ENCODE results near the gene INSL3. TPM values are rescaled to one million over a fixed set of nuclear protein-coding genes. Genes with fewer than 3 reads are reported as not detected.

INSL3 gene
- total RNA-seq, 1 donor from 2014 or later, result not detected

DNA sequence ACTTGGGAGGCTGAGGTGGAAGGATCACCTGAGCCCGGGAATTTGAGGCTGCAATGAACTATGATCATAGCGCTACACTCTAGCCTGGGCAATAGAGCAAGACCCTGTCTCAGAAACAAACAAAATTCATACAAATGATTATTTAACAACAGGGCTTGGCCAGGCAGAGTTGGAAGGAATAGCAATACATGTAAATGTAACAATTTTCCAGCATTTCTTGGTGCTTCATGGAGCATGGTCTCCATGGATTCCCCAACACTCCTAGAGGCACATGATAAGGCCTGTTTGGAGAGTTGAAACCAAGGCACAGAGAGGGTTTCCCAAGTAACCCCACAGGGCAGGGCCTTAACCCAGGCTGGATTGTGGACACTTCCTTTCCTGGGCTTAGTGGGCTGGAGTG lies 10.2 kb downstream of the INSL3 start:
- Histone ChIP-seq H3K27ac (ENCODE audit: low read depth, low read length) (no peak overlapping the region), H3K9me3 (ENCODE audit: insufficient read depth, low read depth, low read length) (no peaks in the 10 kb centered on the region), H3K4me1 (ENCODE audit: insufficient read depth, low read length) (no peaks in the 10 kb centered on the region)

DNA sequence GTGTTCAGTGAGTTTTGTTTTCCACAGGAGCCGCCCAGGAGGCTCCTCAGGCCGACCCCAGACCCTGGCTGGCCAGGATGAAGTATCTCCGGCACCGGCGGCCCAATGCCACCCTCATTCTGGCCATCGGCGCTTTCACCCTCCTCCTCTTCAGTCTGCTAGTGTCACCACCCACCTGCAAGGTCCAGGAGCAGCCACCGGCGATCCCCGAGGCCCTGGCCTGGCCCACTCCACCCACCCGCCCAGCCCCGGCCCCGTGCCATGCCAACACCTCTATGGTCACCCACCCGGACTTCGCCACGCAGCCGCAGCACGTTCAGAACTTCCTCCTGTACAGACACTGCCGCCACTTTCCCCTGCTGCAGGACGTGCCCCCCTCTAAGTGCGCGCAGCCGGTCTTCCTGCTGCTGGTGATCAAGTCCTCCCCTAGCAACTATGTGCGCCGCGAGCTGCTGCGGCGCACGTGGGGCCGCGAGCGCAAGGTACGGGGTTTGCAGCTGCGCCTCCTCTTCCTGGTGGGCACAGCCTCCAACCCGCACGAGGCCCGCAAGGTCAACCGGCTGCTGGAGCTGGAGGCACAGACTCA lies 13.5 kb downstream of the INSL3 start:
- no peak for FAIRE-seq
- no peaks in the 10 kb centered on the region for H3K4me1 ChIP-seq (ENCODE audit: insufficient read depth, low read length)
- H3K9me3 ChIP-seq (ENCODE audit: insufficient read depth, low read depth, low read length), result no peaks in the 10 kb centered on the region
- H3K79me2 ChIP-seq (ENCODE audit: insufficient read depth, low read length), result no peaks in the 10 kb centered on the region
- H3K36me3 ChIP-seq (ENCODE audit: insufficient read depth, low read length), result no peaks in the 10 kb centered on the region
- H3K27ac Mint-ChIP-seq (ENCODE audit: unreplicated experiment), result no peak overlapping the region
- no peak overlapping the region for H2AFZ ChIP-seq (ENCODE audit: low read depth, low read length)
- no peaks in the 10 kb centered on the region for H3K27me3 ChIP-seq (ENCODE audit: insufficient read depth, low read length)
- H3K4me1 Mint-ChIP-seq (ENCODE audit: low read depth, unreplicated experiment), result no peaks in the 10 kb centered on the region
- DNase-seq (ENCODE audit: low read depth), result no peak
- TF ChIP-seq EZH2 (IDR thresholded peaks at IDR 0.05; ENCODE audit: insufficient read depth, low read length), result no peak
- TF ChIP-seq, protein P1, sequence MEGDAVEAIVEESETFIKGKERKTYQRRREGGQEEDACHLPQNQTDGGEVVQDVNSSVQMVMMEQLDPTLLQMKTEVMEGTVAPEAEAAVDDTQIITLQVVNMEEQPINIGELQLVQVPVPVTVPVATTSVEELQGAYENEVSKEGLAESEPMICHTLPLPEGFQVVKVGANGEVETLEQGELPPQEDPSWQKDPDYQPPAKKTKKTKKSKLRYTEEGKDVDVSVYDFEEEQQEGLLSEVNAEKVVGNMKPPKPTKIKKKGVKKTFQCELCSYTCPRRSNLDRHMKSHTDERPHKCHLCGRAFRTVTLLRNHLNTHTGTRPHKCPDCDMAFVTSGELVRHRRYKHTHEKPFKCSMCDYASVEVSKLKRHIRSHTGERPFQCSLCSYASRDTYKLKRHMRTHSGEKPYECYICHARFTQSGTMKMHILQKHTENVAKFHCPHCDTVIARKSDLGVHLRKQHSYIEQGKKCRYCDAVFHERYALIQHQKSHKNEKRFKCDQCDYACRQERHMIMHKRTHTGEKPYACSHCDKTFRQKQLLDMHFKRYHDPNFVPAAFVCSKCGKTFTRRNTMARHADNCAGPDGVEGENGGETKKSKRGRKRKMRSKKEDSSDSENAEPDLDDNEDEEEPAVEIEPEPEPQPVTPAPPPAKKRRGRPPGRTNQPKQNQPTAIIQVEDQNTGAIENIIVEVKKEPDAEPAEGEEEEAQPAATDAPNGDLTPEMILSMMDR (IDR thresholded peaks at IDR 0.05; ENCODE audit: insufficient read depth, low read depth, low read length), result no peak
- H4K20me1 ChIP-seq (ENCODE audit: insufficient read depth, low read length), result no peaks in the 10 kb centered on the region
- no peaks in the 10 kb centered on the region for H3K36me3 Mint-ChIP-seq (ENCODE audit: low read depth, unreplicated experiment)
- H3K4me3 ChIP-seq (ENCODE audit: insufficient read depth, low read depth, low read length), result no peak overlapping the region
- H3K9me3 Mint-ChIP-seq (ENCODE audit: unreplicated experiment), result no peaks in the 10 kb centered on the region
- no peak overlapping the region for H3K4me3 Mint-ChIP-seq (ENCODE audit: unreplicated experiment)
- no peak overlapping the region for H3K9ac ChIP-seq (ENCODE audit: low read length)
- H3K27me3 Mint-ChIP-seq (ENCODE audit: low read depth, unreplicated experiment), result peaks cover 30% of the 10 kb centered on the region
- H3K27ac ChIP-seq (ENCODE audit: low read depth, low read length), result no peak overlapping the region
- no peak overlapping the region for H3K4me2 ChIP-seq (ENCODE audit: low read length)

More for the DNA sequence above, 10.2 kb downstream of the INSL3 start:
- TF ChIP-seq, protein P1 (IDR thresholded peaks at IDR 0.05; ENCODE audit: insufficient read depth, low read depth, low read length), result no peak
- TF ChIP-seq EZH2 (IDR thresholded peaks at IDR 0.05; ENCODE audit: insufficient read depth, low read length), result no peak
- DNase-seq (ENCODE audit: low read depth) (no peak), FAIRE-seq (no peak)
- no peaks in the 10 kb centered on the region for H3K36me3 ChIP-seq (ENCODE audit: insufficient read depth, low read length)
- no peaks in the 10 kb centered on the region for H4K20me1 ChIP-seq (ENCODE audit: insufficient read depth, low read length)
- Mint-ChIP-seq H3K36me3 (ENCODE audit: low read depth, unreplicated experiment) (no peaks in the 10 kb centered on the region), H3K4me3 (ENCODE audit: unreplicated experiment) (no peak overlapping the region), H3K27ac (ENCODE audit: unreplicated experiment) (no peak overlapping the region), H3K27me3 (ENCODE audit: low read depth, unreplicated experiment) (peaks cover 29% of the 10 kb centered on the region), H3K4me1 (ENCODE audit: low read depth, unreplicated experiment) (no peaks in the 10 kb centered on the region), H3K9me3 (ENCODE audit: unreplicated experiment) (peaks cover under 1% of the 10 kb centered on the region)
- no peaks in the 10 kb centered on the region for H3K79me2 ChIP-seq (ENCODE audit: insufficient read depth, low read length)
- H3K9ac ChIP-seq (ENCODE audit: low read length), result no peak overlapping the region
- no peaks in the 10 kb centered on the region for H3K27me3 ChIP-seq (ENCODE audit: insufficient read depth, low read length)
- H3K4me3 ChIP-seq (ENCODE audit: insufficient read depth, low read depth, low read length), result no peak overlapping the region
- H2AFZ ChIP-seq (ENCODE audit: low read depth, low read length), result no peak overlapping the region
- H3K4me2 ChIP-seq (ENCODE audit: low read length), result no peak overlapping the region

DNA sequence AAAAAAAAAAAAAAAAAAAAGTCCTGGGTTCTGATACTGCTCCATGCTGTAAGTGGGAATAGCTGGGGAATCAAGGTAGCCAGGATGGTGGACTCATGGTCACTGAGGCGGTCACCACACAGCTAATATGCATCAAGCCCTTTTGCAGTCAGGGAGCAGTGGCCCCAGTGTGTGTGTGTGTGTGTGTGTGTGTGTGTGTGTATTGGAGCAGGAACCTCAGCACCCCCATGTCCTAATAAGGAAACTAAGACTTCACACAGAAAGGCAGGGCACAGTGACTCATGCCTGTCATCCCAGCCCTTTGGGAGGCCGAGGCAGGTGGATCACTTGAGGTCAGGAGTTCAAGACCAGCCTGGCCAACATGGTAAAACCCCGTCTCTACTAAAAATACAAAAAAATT lies 14.4 kb downstream of the INSL3 start:
- Histone ChIP-seq H3K27me3 (ENCODE audit: insufficient read depth, low read length) (no peaks in the 10 kb centered on the region), H3K36me3 (ENCODE audit: insufficient read depth, low read length) (no peaks in the 10 kb centered on the region), H3K4me1 (ENCODE audit: insufficient read depth, low read length) (no peaks in the 10 kb centered on the region), H3K79me2 (ENCODE audit: insufficient read depth, low read length) (no peaks in the 10 kb centered on the region), H3K4me2 (ENCODE audit: low read length) (no peak overlapping the region), H3K9ac (ENCODE audit: low read length) (no peak overlapping the region), H3K9me3 (ENCODE audit: insufficient read depth, low read depth, low read length) (no peaks in the 10 kb centered on the region), H3K4me3 (ENCODE audit: insufficient read depth, low read depth, low read length) (no peak overlapping the region), H2AFZ (ENCODE audit: low read depth, low read length) (no peak overlapping the region), H3K27ac (ENCODE audit: low read depth, low read length) (no peak overlapping the region), H4K20me1 (ENCODE audit: insufficient read depth, low read length) (no peaks in the 10 kb centered on the region)
- peaks cover 29% of the 10 kb centered on the region for H3K27me3 Mint-ChIP-seq (ENCODE audit: low read depth, unreplicated experiment)
- TF ChIP-seq EZH2 (IDR thresholded peaks at IDR 0.05; ENCODE audit: insufficient read depth, low read length), result no peak
- TF ChIP-seq, protein P1 (IDR thresholded peaks at IDR 0.05; ENCODE audit: insufficient read depth, low read depth, low read length), result no peak
- H3K4me1 Mint-ChIP-seq (ENCODE audit: low read depth, unreplicated experiment), result no peaks in the 10 kb centered on the region
- no peaks in the 10 kb centered on the region for H3K9me3 Mint-ChIP-seq (ENCODE audit: unreplicated experiment)
- no peaks in the 10 kb centered on the region for H3K36me3 Mint-ChIP-seq (ENCODE audit: low read depth, unreplicated experiment)
- H3K27ac Mint-ChIP-seq (ENCODE audit: unreplicated experiment), result no peak overlapping the region
- H3K4me3 Mint-ChIP-seq (ENCODE audit: unreplicated experiment), result no peak overlapping the region
- DNase-seq (ENCODE audit: low read depth) (no peak), FAIRE-seq (no peak)

Measured in astrocyte (in vitro differentiated cells and primary cell).